HepG2 (cell line): ENCODE measurements around the gene PISD. TPM values are rescaled to one million over a fixed set of nuclear protein-coding genes. Genes with fewer than 3 reads are reported as not detected.
A peak's percentile ranks its signal among the peaks of the same experiment; 100 is the strongest.

Experiments used
- BCL6 ChIP-seq: IDR thresholded peaks from 2 replicates; pipeline ENCODE4 v1.6.1; 2016; ENCODE audit warnings: missing genetic modification reagents, missing compliant biosample characterization
- ETV5 ChIP-seq: IDR thresholded peaks from 2 replicates; pipeline ENCODE4 v1.6.1; 2018; ENCODE audit warnings: missing biosample characterization, missing genetic modification reagents, inconsistent platforms, borderline replicate concordance
- FOSL2 ChIP-seq: sonication (generic); formaldehyde crosslinking; IDR thresholded peaks from 2 replicates; pipeline ENCODE4 v1.4.0; 2020; ENCODE audit warnings: missing genetic modification reagents
- FOXK1 ChIP-seq: sonication (generic); formaldehyde crosslinking; IDR thresholded peaks from 2 replicates; pipeline ENCODE4 v1.4.0; 2020; ENCODE audit warnings: low read depth, missing genetic modification reagents, borderline replicate concordance
- KDM2A ChIP-seq: sonication (generic); formaldehyde crosslinking; IDR thresholded peaks from 2 replicates; pipeline ENCODE4 v1.4.0; 2020; ENCODE audit warnings: low read depth, missing genetic modification reagents, borderline replicate concordance
- RARA ChIP-seq: IDR thresholded peaks from 2 replicates; pipeline ENCODE4 v1.6.1; 2016; ENCODE audit warnings: missing genetic modification reagents, missing compliant biosample characterization
- SAP130 ChIP-seq: IDR thresholded peaks from 2 replicates; pipeline ENCODE4 v1.6.1; 2016; ENCODE audit warnings: low read depth
- TEAD3 ChIP-seq: optimal IDR thresholded peaks from 2 replicates; pipeline ENCODE3; 2016; ENCODE audit warnings: borderline replicate concordance
- ZBTB7B ChIP-seq: sonication (generic); formaldehyde crosslinking; IDR thresholded peaks from 2 replicates; pipeline ENCODE4 v1.4.0; 2020; ENCODE audit warnings: missing genetic modification reagents
- ZFP41 ChIP-seq: sonication (generic); formaldehyde crosslinking; IDR thresholded peaks from 2 replicates; pipeline ENCODE4 v1.4.0; 2020; ENCODE audit warnings: mild to moderate bottlenecking, missing genetic modification reagents, borderline replicate concordance
- polyA plus RNA-seq, 8 experiments: library from polyadenylated mRNA; depleted of rRNA in 3 of 8; stranded (reverse) in 7 of 8; unstranded in 1 of 8; fragments of >200 nt; fragmentation: Illumina TruSeq in 4 of 8; extraction: Trizol in 4 of 8; gene quantifications; 2 replicates each; pipeline versions ENCODE4 v1.2.1 to v1.2.3, GENCODE V29; 2011 to 2016; ENCODE audit warnings: low read depth in 4 of 8, missing spikeins in 1 of 8, mixed read lengths in 1 of 8; ENCODE audit not compliant: insufficient read depth in 1 of 8
- total RNA-seq, 5 experiments: library from RNA; depleted of rRNA; stranded (reverse); fragments of >200 nt; fragmentation: Illumina TruSeq; extraction: Trizol; gene quantifications; 2 replicates each; pipeline ENCODE4 v1.2.3, GENCODE V29; 2016; ENCODE audit warnings: low read depth in 1 of 5
- TF ChIP-seq, protein P1 (sequence below): sonication (generic); formaldehyde crosslinking; IDR thresholded peaks from 2 replicates; pipeline ENCODE4 v1.4.0; 2020; ENCODE audit warnings: missing genetic modification reagents
- TF ChIP-seq, protein P2 (sequence below): sonication (generic); formaldehyde crosslinking; IDR thresholded peaks from 2 replicates; pipeline ENCODE4 v1.4.0; 2020; ENCODE audit warnings: mild to moderate bottlenecking, missing genetic modification reagents
- TF ChIP-seq, protein P3 (sequence below): IDR thresholded peaks from 2 replicates; pipeline ENCODE4 v1.6.1; 2016

Gene PISD
- total and polyA plus RNA-seq, 2 of the 13 experiments (the other 11 are each of a cell fraction or from before 2014, with no cell fraction given): 30.1 to 47.7 TPM

DNA sequence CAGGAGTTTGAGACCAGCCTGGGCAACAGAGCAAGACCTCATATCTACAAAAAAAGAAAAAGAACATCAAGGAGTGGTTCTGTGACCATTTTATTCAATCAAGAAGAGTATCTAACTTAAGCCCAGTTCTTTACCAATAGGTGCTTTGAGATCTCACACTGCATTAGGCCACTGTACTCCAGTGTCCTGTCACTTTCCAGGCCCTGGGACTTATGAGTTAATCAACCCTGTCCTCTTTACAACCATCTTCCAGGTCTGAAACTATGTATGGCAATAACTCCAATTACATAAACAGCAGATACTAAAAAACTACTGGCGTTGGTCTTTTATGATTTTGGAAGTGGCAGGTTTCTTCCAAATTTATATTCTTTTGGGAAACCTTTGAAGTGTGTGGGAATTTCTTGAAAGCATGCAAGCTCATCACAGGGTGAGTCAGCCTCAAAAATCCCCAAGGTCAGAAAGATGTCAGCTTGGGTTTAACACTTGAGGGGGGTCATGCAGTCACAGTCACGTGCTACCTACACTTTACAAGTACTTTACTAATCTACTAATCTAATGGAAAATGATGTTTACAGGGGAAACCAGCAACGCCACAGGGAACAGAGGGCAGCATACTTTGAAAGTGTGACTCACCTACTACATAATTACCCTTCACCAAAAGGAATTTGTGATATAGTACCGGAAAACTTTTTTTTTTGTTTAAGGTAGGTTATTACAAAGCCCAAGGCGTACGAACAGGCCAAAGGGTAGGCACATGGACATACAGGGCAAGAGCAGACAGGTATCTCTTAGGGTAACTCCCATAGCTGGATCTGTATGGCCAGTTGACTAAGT lies 15.6 kb downstream of the PISD start (continued):
- TF ChIP-seq, protein P1, sequence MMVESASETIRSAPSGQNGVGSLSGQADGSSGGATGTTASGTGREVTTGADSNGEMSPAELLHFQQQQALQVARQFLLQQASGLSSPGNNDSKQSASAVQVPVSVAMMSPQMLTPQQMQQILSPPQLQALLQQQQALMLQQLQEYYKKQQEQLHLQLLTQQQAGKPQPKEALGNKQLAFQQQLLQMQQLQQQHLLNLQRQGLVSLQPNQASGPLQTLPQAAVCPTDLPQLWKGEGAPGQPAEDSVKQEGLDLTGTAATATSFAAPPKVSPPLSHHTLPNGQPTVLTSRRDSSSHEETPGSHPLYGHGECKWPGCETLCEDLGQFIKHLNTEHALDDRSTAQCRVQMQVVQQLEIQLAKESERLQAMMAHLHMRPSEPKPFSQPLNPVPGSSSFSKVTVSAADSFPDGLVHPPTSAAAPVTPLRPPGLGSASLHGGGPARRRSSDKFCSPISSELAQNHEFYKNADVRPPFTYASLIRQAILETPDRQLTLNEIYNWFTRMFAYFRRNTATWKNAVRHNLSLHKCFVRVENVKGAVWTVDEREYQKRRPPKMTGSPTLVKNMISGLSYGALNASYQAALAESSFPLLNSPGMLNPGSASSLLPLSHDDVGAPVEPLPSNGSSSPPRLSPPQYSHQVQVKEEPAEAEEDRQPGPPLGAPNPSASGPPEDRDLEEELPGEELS (CRISPR knock-in tag): peak; percentile 46; the same call in 1 of the 2 replicates
- TF ChIP-seq, protein P2, sequence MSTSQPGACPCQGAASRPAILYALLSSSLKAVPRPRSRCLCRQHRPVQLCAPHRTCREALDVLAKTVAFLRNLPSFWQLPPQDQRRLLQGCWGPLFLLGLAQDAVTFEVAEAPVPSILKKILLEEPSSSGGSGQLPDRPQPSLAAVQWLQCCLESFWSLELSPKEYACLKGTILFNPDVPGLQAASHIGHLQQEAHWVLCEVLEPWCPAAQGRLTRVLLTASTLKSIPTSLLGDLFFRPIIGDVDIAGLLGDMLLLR: no peak
- TF ChIP-seq FOXK1 (CRISPR knock-in tag): peak; percentile 42; the same call in 1 of the 2 replicates
- TF ChIP-seq RARA: peak; percentile 74
- TF ChIP-seq FOSL2 (CRISPR knock-in tag): peak; percentile 90
- peak; percentile 36; the same call in 1 of the 2 replicates for TF ChIP-seq BCL6 (CRISPR knock-in tag)
- no peak for TF ChIP-seq ZBTB7B (CRISPR knock-in tag)
- peak; percentile 45; the same call in 1 of the 2 replicates for TF ChIP-seq ETV5 (CRISPR knock-in tag)
- TF ChIP-seq, protein P3, sequence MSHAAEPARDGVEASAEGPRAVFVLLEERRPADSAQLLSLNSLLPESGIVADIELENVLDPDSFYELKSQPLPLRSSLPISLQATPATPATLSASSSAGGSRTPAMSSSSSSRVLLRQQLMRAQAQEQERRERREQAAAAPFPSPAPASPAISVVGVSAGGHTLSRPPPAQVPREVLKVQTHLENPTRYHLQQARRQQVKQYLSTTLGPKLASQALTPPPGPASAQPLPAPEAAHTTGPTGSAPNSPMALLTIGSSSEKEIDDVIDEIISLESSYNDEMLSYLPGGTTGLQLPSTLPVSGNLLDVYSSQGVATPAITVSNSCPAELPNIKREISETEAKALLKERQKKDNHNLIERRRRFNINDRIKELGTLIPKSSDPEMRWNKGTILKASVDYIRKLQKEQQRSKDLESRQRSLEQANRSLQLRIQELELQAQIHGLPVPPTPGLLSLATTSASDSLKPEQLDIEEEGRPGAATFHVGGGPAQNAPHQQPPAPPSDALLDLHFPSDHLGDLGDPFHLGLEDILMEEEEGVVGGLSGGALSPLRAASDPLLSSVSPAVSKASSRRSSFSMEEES: peak; percentile 50; the same call in 1 of the 2 replicates
- TF ChIP-seq SAP130: peak; percentile 69
- no peak for TF ChIP-seq ZFP41 (CRISPR knock-in tag)
- TF ChIP-seq TEAD3: peak; percentile 31
- no peak for TF ChIP-seq KDM2A
